GM12892 (cell line): ENCODE data around the gene PPP2R5C.
"Not testable (repeated sequence)": the region's sequence is repeated elsewhere in the genome, so short reads cannot be mapped to it uniquely, and the experiment has no call there.

Experiments used
- DNase-seq: peaks from one replicate; pipeline ENCODE4 v3.0.0; 2011; ENCODE audit not compliant: insufficient read length
- FAIRE-seq: peaks from 2 replicates; lab custom pipeline; 2011; peaks lifted over from hg19 to GRCh38; lab: Jason Lieb, UNC
- POLR2A ChIP-seq: IDR thresholded peaks from 2 replicates; pipeline ENCODE4 v1.6.1; 2011; ENCODE audit warnings: low read depth, low read length, control low read depth
- POLR2AphosphoS5 ChIP-seq: IDR thresholded peaks from 2 replicates; pipeline ENCODE4 v1.6.1; 2011; ENCODE audit warnings: low read depth, low read length, control low read depth
- TAF1 ChIP-seq: IDR thresholded peaks from 2 replicates; pipeline ENCODE4 v1.6.1; 2011; ENCODE audit warnings: low read depth, mild to moderate bottlenecking, control low read depth, low read length, borderline replicate concordance

The PPP2R5C gene

GRCh38 chr14:101738703-101739320, 22.7 kb upstream of the PPP2R5C start:
- DNase-seq, result no peak
- FAIRE-seq, result no peak
- TF ChIP-seq TAF1 (no peak), POLR2A (no peak)

- FAIRE-seq, result no peak
- TF ChIP-seq TAF1 (no peak), POLR2AphosphoS5 (no peak), POLR2A (no peak)
- no peak for DNase-seq
These were observed 21.9 kb upstream of the PPP2R5C start for GRCh38 chr14:101739446-101740141.

- DNase-seq, result no peak
- no peak for FAIRE-seq
- no peak for TF ChIP-seq POLR2A
- no peak for TF ChIP-seq TAF1
- no peak for TF ChIP-seq POLR2AphosphoS5
These were observed 20.5 kb upstream of the PPP2R5C start for GRCh38 chr14:101740981-101741380.

GRCh38 chr14:101743701-101744100, 17.8 kb upstream of the PPP2R5C start:
- FAIRE-seq (no peak), DNase-seq (no peak)
- TF ChIP-seq POLR2A (no peak), TAF1 (no peak)

- DNase-seq, FAIRE-seq: not testable (repeated sequence)
These were observed 17.1 kb upstream of the PPP2R5C start for GRCh38 chr14:101744382-101744781.

GRCh38 chr14:101749756-101750155, 11.8 kb upstream of the PPP2R5C start:
- DNase-seq, FAIRE-seq: not testable (repeated sequence)

GRCh38 chr14:101754893-101755292, 6.6 kb upstream of the PPP2R5C start:
- no peak for DNase-seq
- no peak for FAIRE-seq
- TF ChIP-seq POLR2AphosphoS5 (no peak), TAF1 (no peak), POLR2A (no peak)

- no peak for FAIRE-seq
- DNase-seq, result no peak
- TF ChIP-seq TAF1 (no peak), POLR2A (no peak), POLR2AphosphoS5 (no peak)
These were observed 5.8 kb upstream of the PPP2R5C start for GRCh38 chr14:101755591-101756324.

- FAIRE-seq, result no peak
These were observed 4.3 kb upstream of the PPP2R5C start for GRCh38 chr14:101757064-101757838.

GRCh38 chr14:101757839-101758211, 3.7 kb upstream of the PPP2R5C start:
- no peak for DNase-seq
- no peak for FAIRE-seq
- TF ChIP-seq POLR2AphosphoS5 (no peak), POLR2A (no peak), TAF1 (no peak)

More at GRCh38 chr14:101757064-101757838, 4.3 kb upstream of the PPP2R5C start:
- TF ChIP-seq POLR2AphosphoS5 (no peak), TAF1 (no peak), POLR2A (no peak)
- DNase-seq, result no peak

- DNase-seq (no peak), FAIRE-seq (no peak)
- no peak for TF ChIP-seq TAF1
- TF ChIP-seq POLR2AphosphoS5, result no peak
- no peak for TF ChIP-seq POLR2A
These were observed 2.5 kb upstream of the PPP2R5C start for GRCh38 chr14:101758913-101759593.
